Measurements from ENCODE around the gene DOCK7.

DNA sequence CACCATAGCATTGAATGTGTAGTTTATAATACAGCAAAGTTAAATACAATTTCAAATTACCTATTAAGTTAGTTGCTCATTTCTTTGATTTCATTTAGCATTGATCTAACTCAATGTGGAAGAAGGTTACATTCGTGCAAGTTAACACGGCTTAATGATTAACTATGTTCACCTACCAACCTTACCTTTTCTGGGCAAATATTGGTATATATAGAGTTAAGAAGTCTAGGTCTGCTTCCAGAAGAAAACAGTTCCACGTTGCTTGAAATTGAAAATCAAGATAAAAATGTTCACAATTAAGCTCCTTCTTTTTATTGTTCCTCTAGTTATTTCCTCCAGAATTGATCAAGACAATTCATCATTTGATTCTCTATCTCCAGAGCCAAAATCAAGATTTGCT, 90.9 kb downstream of the DOCK7 start, which contains the start of gene ANGPTL3:
- TF ChIP-seq, protein P1, sequence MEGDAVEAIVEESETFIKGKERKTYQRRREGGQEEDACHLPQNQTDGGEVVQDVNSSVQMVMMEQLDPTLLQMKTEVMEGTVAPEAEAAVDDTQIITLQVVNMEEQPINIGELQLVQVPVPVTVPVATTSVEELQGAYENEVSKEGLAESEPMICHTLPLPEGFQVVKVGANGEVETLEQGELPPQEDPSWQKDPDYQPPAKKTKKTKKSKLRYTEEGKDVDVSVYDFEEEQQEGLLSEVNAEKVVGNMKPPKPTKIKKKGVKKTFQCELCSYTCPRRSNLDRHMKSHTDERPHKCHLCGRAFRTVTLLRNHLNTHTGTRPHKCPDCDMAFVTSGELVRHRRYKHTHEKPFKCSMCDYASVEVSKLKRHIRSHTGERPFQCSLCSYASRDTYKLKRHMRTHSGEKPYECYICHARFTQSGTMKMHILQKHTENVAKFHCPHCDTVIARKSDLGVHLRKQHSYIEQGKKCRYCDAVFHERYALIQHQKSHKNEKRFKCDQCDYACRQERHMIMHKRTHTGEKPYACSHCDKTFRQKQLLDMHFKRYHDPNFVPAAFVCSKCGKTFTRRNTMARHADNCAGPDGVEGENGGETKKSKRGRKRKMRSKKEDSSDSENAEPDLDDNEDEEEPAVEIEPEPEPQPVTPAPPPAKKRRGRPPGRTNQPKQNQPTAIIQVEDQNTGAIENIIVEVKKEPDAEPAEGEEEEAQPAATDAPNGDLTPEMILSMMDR (IDR thresholded peaks at IDR 0.05): no peak
- TF ChIP-seq POLR2A (IDR thresholded peaks at IDR 0.05): no peak

Measured in body of pancreas (tissue), 4 donors.